HepG2 (cell line): ENCODE data around the gene KIAA1328. TPM values are rescaled to one million over a fixed set of nuclear protein-coding genes. Genes with fewer than 3 reads are reported as not detected.

Experiments used
- ATAC-seq: fragments of 200-7000 bp; cut with Tn5 transposase; 3 replicates; pipeline ENCODE4 v1.9.1; 2020; ENCODE audit warnings: mild to moderate bottlenecking, moderate library complexity
- BruUV-seq: library from RNA; stranded (reverse); fragments of 400-500 nt; replicated peaks from 2 replicates; lab custom pipeline; 2021; lab: Mats Ljungman, UMichigan
- CTCF ChIA-PET: fragments of 300-600 bp; formaldehyde crosslinking; extraction: SDS; loops from one replicate; lab custom pipeline; 2021; ENCODE audit warnings: low total read pairs, inconsistent platforms, low intra/inter-chr PET ratio; lab: Yijun Ruan, JAX
- POLR2A ChIA-PET: fragments of 350-600 bp; sonication (Branson Sonifier 250); formaldehyde crosslinking; loops from one replicate; lab custom pipeline; 2020; ENCODE audit warnings: antibody characterized with exemption, inconsistent platforms; lab: Yijun Ruan, JAX
- DNase-seq: peaks from one replicate; pipeline ENCODE4 v3.0.0-alpha.2; 2015; ENCODE audit warnings: low spot score
- FAIRE-seq: peaks from 3 replicates; lab custom pipeline; 2011; peaks lifted over from hg19 to GRCh38; lab: Jason Lieb, UNC
- H2AFZ ChIP-seq: one replicate; pipeline ENCODE4 v1.6.1; 2011; ENCODE audit warnings: low read length, inconsistent platforms
- H3K27ac ChIP-seq: fragments of 300-600 bp; 3 replicates; pipeline ENCODE4 v1.8.0; 2011; ENCODE audit warnings: mixed run types, mild to moderate bottlenecking, mixed read lengths, low read length, inconsistent platforms; ENCODE audit not compliant: insufficient read depth; ENCODE audit errors: extremely low read length
- H3K27me3 ChIP-seq, 2 experiments: fragments of 200-600 bp in 1 of 2; 2 replicates in 1 of 2; 3 replicates in 1 of 2; pipeline versions ENCODE4 v1.6.0 to v1.8.0; 2011; ENCODE audit warnings: low read length in 2 of 2, mild to moderate bottlenecking in 2 of 2, moderate library complexity in 2 of 2, inconsistent platforms in 1 of 2; ENCODE audit not compliant: insufficient read depth in 2 of 2, control insufficient read depth in 1 of 2
- H3K36me3 ChIP-seq, 2 experiments: fragments of 200-600 bp in 1 of 2; replicated peaks in 1 of 2; 2 replicates in 1 of 2; 3 replicates in 1 of 2; pipeline versions ENCODE4 v1.5.1 to v1.8.0; 2011; ENCODE audit warnings: low read length in 2 of 2, inconsistent platforms in 1 of 2; ENCODE audit not compliant: insufficient read depth in 2 of 2, control insufficient read depth in 1 of 2
- H3K4me1 ChIP-seq: 2 replicates; pipeline ENCODE4 v1.5.1; 2012; ENCODE audit warnings: low read length, inconsistent platforms; ENCODE audit not compliant: insufficient read depth
- H3K4me2 ChIP-seq: 2 replicates; pipeline ENCODE4 v1.6.0; 2011; ENCODE audit warnings: low read depth, low read length, inconsistent platforms
- H3K4me3 ChIP-seq, 3 experiments: fragments of 200-600 bp in 1 of 3; sonication (generic), shearing (Covaris generic) in 1 of 3; replicated peaks in 1 of 3; 2 replicates each; pipeline ENCODE4 v1.5.1; 2011 to 2016; ENCODE audit warnings: low read length in 3 of 3, inconsistent platforms in 2 of 3, low read depth in 2 of 3, mild to moderate bottlenecking in 2 of 3, control low read depth in 1 of 3, mixed read lengths in 1 of 3; ENCODE audit not compliant: insufficient read depth in 1 of 3
- H3K79me2 ChIP-seq: one replicate; pipeline ENCODE4 v1.6.1; 2011; ENCODE audit warnings: low read length, inconsistent platforms; ENCODE audit not compliant: insufficient read depth
- H3K9ac ChIP-seq: 2 replicates; pipeline ENCODE4 v1.6.0; 2011; ENCODE audit warnings: mild to moderate bottlenecking, low read depth, low read length, inconsistent platforms; ENCODE audit not compliant: insufficient read depth
- H3K9me3 ChIP-seq: 2 replicates; pipeline ENCODE4 v1.5.1; 2012; ENCODE audit warnings: mild to moderate bottlenecking, low read length
- H4K20me1 ChIP-seq: 2 replicates; pipeline ENCODE4 v1.6.0; 2011; ENCODE audit warnings: inconsistent platforms, mild to moderate bottlenecking, low read length, moderate library complexity; ENCODE audit not compliant: insufficient read depth
- CCDC6 ChIP-seq: sonication (generic); formaldehyde crosslinking; IDR thresholded peaks from 2 replicates; pipeline ENCODE4 v1.8.1; 2022; ENCODE audit warnings: mild to moderate bottlenecking, missing genetic modification reagents, moderate library complexity
- HOXA3 ChIP-seq: sonication (generic); formaldehyde crosslinking; IDR thresholded peaks from 2 replicates; pipeline ENCODE4 v1.5.0; 2020; ENCODE audit warnings: missing genetic modification reagents
- JUND ChIP-seq: sonication (generic); formaldehyde crosslinking; IDR thresholded peaks from 2 replicates; pipeline ENCODE4 v1.8.0; 2022; ENCODE audit warnings: mild to moderate bottlenecking, missing genetic modification reagents
- KAT7 ChIP-seq: IDR thresholded peaks from 2 replicates; pipeline ENCODE4 v1.6.1; 2018; ENCODE audit warnings: borderline replicate concordance, missing compliant biosample characterization
- MEIS2 ChIP-seq: sonication (generic); formaldehyde crosslinking; IDR thresholded peaks from 2 replicates; pipeline ENCODE4 v1.9.0; 2021; ENCODE audit warnings: mild to moderate bottlenecking, missing genetic modification reagents
- NBN ChIP-seq: fragments of 450-650 bp; conservative IDR thresholded peaks from 2 replicates; pipeline ENCODE4 v1.6.1; 2017
- NFIB ChIP-seq: sonication (generic); formaldehyde crosslinking; IDR thresholded peaks from 2 replicates; pipeline ENCODE4 v1.9.0; 2021; ENCODE audit warnings: missing genetic modification reagents, mild to moderate bottlenecking, borderline replicate concordance
- PAX8 ChIP-seq: sonication (generic); formaldehyde crosslinking; IDR thresholded peaks from 2 replicates; pipeline ENCODE4 v1.8.0; 2022; ENCODE audit warnings: mild to moderate bottlenecking, missing genetic modification reagents, borderline replicate concordance
- SAP130 ChIP-seq: IDR thresholded peaks from 2 replicates; pipeline ENCODE4 v1.6.1; 2016; ENCODE audit warnings: low read depth
- SRSF1 ChIP-seq: fragments of 200-400 bp; formaldehyde crosslinking; optimal IDR thresholded peaks from 2 replicates; pipeline ENCODE3; 2017; ENCODE audit warnings: mild to moderate bottlenecking, low read depth, low read length, moderate library complexity
- TBX3 ChIP-seq: fragments of 450-650 bp; IDR thresholded peaks from 2 replicates; pipeline ENCODE4 v1.6.1; 2017; ENCODE audit warnings: antibody characterized with exemption, mild to moderate bottlenecking, inconsistent platforms, borderline replicate concordance
- ZNF350 ChIP-seq: sonication (generic); formaldehyde crosslinking; IDR thresholded peaks from 2 replicates; pipeline ENCODE4 v1.4.0; 2020; ENCODE audit warnings: mild to moderate bottlenecking, low read depth, missing genetic modification reagents, borderline replicate concordance
- ZNF598 ChIP-seq: sonication (generic); formaldehyde crosslinking; IDR thresholded peaks from 2 replicates; pipeline ENCODE4 v1.5.1; 2020; ENCODE audit warnings: mild to moderate bottlenecking, missing genetic modification reagents, borderline replicate concordance
- ZNF780A ChIP-seq: sonication (generic); formaldehyde crosslinking; IDR thresholded peaks from 2 replicates; pipeline ENCODE4 v1.8.0; 2022; ENCODE audit warnings: mild to moderate bottlenecking, missing genetic modification reagents, moderate library complexity
- WGBS: methylation state at CpG from one replicate; pipeline ENCODE4 v1.1.6; 2017; ENCODE audit warnings: low lambda C conversion rate; 5-methylcytosine and 5-hydroxymethylcytosine counted together
- in situ Hi-C: cut with HindIII; loops from 2 replicates; pipeline ENCODE4 v1.10.0; 2017; ENCODE audit warnings: low pct_unique_long_range_greater_than_20kb; ENCODE audit not compliant: extremely low pct_ligation_motif_present
- intact Hi-C: fragments of 100-400 bp; cut with micrococcal nuclease; formaldehyde crosslinking; loops from one replicate; pipeline ENCODE4 v1.10.0; 2022; ENCODE audit not compliant: unreplicated experiment
- polyA plus RNA-seq, 8 experiments: library from polyadenylated mRNA; depleted of rRNA in 3 of 8; stranded (reverse) in 7 of 8; unstranded in 1 of 8; fragments of >200 nt; fragmentation: Illumina TruSeq in 4 of 8; extraction: Trizol in 4 of 8; gene quantifications; 2 replicates each; pipeline versions ENCODE4 v1.2.1 to v1.2.3, GENCODE V29; 2011 to 2016; ENCODE audit warnings: low read depth in 4 of 8, missing spikeins in 1 of 8, mixed read lengths in 1 of 8; ENCODE audit not compliant: insufficient read depth in 1 of 8
- total RNA-seq, 5 experiments: library from RNA; depleted of rRNA; stranded (reverse); fragments of >200 nt; fragmentation: Illumina TruSeq; extraction: Trizol; gene quantifications; 2 replicates each; pipeline ENCODE4 v1.2.3, GENCODE V29; 2016; ENCODE audit warnings: low read depth in 1 of 5
- TF ChIP-seq, protein P1 (sequence below): sonication (generic); formaldehyde crosslinking; IDR thresholded peaks from 2 replicates; pipeline ENCODE4 v1.5.0; 2020; ENCODE audit warnings: mild to moderate bottlenecking, missing genetic modification reagents
- TF ChIP-seq, protein P2 (sequence below): sonication (generic); formaldehyde crosslinking; IDR thresholded peaks from 2 replicates; pipeline ENCODE4 v1.4.0; 2020; ENCODE audit warnings: missing genetic modification reagents, borderline replicate concordance
- TF ChIP-seq, protein P3 (sequence below): sonication (generic); formaldehyde crosslinking; IDR thresholded peaks from 2 replicates; pipeline ENCODE4 v1.8.0; 2022; ENCODE audit warnings: mild to moderate bottlenecking, missing genetic modification reagents, borderline replicate concordance

The KIAA1328 gene
- total and polyA plus RNA-seq, 2 of the 13 experiments (the other 11 are each of a cell fraction or from before 2014, with no cell fraction given): 4.1 to 6.0 TPM

DNA sequence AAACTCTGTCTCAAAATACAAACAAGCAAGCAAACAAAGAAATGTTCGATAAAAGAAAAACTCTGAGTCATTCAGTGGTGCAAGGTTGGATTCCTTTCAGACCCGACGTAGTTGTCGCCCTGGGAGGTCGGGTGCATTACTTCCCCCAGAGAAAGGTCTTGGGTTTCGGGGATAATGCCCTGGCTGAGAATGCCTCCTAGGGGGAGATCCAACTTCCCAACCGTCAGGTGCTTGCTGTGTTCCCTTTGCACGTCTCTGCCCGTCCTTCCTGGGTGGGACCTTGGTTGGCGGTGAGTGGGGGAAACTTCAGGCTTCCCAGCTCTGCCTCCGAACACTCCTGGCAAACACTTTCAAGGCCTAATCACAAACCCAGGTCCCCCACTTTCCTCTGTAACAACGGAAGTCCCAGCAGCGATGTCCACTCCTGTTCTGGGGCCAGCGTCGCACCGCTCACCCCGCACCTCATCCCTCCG lies 734 bp upstream of the KIAA1328 start:
- peak; percentile 21 for FAIRE-seq
- TSS peak; percentile 61 for BruUV-seq
- TF ChIP-seq SRSF1: peak; percentile 18
- no peak for TF ChIP-seq CCDC6
- peak; percentile 26; the same call in 1 of the 2 replicates for TF ChIP-seq ZNF350 (CRISPR knock-in tag)
- TF ChIP-seq, protein P1, sequence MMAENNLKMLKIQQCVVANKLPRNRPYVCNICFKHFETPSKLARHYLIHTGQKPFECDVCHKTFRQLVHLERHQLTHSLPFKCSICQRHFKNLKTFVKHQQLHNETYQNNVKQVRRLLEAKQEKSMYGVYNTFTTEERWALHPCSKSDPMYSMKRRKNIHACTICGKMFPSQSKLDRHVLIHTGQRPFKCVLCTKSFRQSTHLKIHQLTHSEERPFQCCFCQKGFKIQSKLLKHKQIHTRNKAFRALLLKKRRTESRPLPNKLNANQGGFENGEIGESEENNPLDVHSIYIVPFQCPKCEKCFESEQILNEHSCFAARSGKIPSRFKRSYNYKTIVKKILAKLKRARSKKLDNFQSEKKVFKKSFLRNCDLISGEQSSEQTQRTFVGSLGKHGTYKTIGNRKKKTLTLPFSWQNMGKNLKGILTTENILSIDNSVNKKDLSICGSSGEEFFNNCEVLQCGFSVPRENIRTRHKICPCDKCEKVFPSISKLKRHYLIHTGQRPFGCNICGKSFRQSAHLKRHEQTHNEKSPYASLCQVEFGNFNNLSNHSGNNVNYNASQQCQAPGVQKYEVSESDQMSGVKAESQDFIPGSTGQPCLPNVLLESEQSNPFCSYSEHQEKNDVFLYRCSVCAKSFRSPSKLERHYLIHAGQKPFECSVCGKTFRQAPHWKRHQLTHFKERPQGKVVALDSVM: no peak
- no peak for TF ChIP-seq ZNF780A (CRISPR knock-in tag)
- TF ChIP-seq NBN: no peak
- TF ChIP-seq MEIS2: no peak
- TF ChIP-seq TBX3: no peak
- peak; percentile 16; the same call in 1 of the 2 replicates for TF ChIP-seq KAT7 (CRISPR knock-in tag)
- TF ChIP-seq ZNF598: no peak; the same call in 1 of the 2 replicates
- no peak for TF ChIP-seq HOXA3 (CRISPR knock-in tag)
- TF ChIP-seq, protein P2, sequence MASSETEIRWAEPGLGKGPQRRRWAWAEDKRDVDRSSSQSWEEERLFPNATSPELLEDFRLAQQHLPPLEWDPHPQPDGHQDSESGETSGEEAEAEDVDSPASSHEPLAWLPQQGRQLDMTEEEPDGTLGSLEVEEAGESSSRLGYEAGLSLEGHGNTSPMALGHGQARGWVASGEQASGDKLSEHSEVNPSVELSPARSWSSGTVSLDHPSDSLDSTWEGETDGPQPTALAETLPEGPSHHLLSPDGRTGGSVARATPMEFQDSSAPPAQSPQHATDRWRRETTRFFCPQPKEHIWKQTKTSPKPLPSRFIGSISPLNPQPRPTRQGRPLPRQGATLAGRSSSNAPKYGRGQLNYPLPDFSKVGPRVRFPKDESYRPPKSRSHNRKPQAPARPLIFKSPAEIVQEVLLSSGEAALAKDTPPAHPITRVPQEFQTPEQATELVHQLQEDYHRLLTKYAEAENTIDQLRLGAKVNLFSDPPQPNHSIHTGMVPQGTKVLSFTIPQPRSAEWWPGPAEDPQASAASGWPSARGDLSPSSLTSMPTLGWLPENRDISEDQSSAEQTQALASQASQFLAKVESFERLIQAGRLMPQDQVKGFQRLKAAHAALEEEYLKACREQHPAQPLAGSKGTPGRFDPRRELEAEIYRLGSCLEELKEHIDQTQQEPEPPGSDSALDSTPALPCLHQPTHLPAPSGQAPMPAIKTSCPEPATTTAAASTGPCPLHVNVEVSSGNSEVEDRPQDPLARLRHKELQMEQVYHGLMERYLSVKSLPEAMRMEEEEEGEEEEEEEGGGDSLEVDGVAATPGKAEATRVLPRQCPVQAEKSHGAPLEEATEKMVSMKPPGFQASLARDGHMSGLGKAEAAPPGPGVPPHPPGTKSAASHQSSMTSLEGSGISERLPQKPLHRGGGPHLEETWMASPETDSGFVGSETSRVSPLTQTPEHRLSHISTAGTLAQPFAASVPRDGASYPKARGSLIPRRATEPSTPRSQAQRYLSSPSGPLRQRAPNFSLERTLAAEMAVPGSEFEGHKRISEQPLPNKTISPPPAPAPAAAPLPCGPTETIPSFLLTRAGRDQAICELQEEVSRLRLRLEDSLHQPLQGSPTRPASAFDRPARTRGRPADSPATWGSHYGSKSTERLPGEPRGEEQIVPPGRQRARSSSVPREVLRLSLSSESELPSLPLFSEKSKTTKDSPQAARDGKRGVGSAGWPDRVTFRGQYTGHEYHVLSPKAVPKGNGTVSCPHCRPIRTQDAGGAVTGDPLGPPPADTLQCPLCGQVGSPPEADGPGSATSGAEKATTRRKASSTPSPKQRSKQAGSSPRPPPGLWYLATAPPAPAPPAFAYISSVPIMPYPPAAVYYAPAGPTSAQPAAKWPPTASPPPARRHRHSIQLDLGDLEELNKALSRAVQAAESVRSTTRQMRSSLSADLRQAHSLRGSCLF: no peak
- peak; percentile 28; the same call in 1 of the 2 replicates for TF ChIP-seq PAX8
- peak; percentile 12; the same call in 1 of the 2 replicates for TF ChIP-seq JUND
- no peak for TF ChIP-seq NFIB (CRISPR knock-in tag)
- TF ChIP-seq, protein P3, sequence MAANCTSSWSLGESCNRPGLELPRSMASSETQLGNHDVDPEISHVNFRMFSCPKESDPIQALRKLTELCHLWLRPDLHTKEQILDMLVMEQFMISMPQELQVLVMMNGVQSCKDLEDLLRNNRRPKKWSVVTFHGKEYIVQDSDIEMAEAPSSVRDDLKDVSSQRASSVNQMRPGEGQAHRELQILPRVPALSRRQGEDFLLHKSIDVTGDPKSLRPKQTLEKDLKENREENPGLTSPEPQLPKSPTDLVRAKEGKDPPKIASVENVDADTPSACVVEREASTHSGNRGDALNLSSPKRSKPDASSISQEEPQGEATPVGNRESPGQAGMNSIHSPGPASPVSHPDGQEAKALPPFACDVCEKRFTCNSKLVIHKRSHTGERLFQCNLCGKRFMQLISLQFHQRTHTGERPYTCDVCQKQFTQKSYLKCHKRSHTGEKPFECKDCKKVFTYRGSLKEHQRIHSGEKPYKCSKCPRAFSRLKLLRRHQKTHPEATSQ: no peak
- peak; percentile 8; the same call in 1 of the 2 replicates for TF ChIP-seq SAP130

More for the DNA sequence above, 734 bp upstream of the KIAA1328 start:
- H3K9me3 ChIP-seq: no peaks in the 10 kb centered on the region
- ATAC-seq (peak; percentile 58), DNase-seq (peak; percentile 16)
- H2AFZ ChIP-seq: peak overlapping the region; percentile 75
- H4K20me1 ChIP-seq: no peaks in the 10 kb centered on the region
- 0% methylated on average over 14 of the region's 18 CpGs for WGBS
- H3K79me2 ChIP-seq: peaks cover 13% of the 10 kb centered on the region
- POLR2A ChIA-PET: no interaction called here
- H3K27ac ChIP-seq: peak overlapping the region; percentile 73
- H3K36me3 ChIP-seq: no peaks in the 10 kb centered on the region; a peak in 1 of 5 replicates
- in situ Hi-C loops (no loop called here), intact Hi-C loops (no loop called here)
- peak overlapping the region; percentile 72 for H3K4me2 ChIP-seq
- peaks cover 34% of the 10 kb centered on the region for H3K4me1 ChIP-seq
- no peaks in the 10 kb centered on the region; a peak in 1 of 5 replicates for H3K27me3 ChIP-seq
- CTCF ChIA-PET: no interaction called here
- H3K9ac ChIP-seq: peak overlapping the region; percentile 85
- peak overlapping the region; percentile 94 to 99 (median 94) for H3K4me3 ChIP-seq
